Umbilical cord (tissue), 2 donors: ENCODE measurements around the gene KSR2. TPM values are rescaled to one million over a fixed set of nuclear protein-coding genes. Genes with fewer than 3 reads are reported as not detected.

Source experiments
- DNase-seq: peaks from one replicate; pipeline ENCODE4 v3.0.0-alpha.2; 2015; ENCODE audit warnings: low spot score
- total RNA-seq: library from RNA; depleted of rRNA; stranded (reverse); fragments of >200 nt; gene quantifications from one replicate; pipeline ENCODE4 v1.2.3, GENCODE V29; 2014; ENCODE audit warnings: low replicate concordance; ENCODE audit not compliant: insufficient read depth

KSR2 gene
- total RNA-seq, 1 donor from 2014 or later, result 0.72 TPM

DNA sequence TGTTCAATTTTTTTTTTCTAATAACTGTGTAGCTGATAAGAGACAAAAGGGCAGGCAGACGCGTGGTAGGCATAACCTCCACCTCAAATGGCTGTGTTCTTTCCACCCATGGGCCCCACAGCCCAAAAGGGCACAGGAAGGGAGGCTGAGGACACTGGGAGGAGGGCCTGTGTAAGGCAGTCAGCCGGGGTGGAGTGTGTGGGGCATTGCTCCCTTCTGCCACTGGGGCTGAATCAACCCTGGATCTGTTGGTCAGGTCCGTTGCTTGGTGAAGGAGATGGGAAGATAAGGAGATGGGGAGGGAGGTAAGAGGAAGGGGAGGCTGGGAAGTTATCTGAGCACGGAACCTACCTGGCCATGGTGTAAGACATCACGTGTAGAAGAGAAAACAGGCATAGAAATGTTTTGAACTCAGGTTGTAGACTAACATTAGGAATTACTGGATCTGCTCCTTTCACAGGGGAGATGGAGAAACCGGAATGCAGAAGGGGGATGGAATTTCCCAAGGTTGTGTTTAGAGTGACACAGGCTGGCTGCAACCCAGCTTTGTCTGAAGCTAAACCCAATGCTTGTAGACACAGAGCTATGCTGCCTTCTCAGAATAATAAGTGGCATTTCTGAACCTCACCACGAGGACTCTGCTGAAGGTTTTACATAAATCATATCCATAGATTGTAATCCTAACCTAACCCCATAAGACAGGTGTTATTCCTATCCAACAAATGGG, 468.9 kb downstream of the KSR2 start:
- no peak for DNase-seq

DNA sequence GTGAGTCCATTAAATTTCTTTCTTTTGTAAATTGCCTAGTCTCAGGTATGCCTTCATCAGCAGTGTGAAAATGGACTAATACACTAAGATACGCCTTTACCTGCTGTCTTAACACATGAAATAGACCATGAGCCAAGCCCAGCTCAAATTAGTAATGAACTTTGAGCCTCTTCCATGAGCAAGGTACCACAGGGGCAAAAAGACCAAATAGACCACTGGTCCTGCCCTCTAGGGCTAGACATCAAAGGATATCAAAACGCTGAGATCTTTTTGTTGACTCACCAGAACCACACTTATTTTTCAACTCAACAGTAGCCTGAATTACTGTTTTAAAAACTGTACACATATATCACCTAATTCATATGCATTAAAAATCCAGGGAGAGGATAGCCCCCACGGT, 469.9 kb downstream of the KSR2 start:
- no peak for DNase-seq

DNA sequence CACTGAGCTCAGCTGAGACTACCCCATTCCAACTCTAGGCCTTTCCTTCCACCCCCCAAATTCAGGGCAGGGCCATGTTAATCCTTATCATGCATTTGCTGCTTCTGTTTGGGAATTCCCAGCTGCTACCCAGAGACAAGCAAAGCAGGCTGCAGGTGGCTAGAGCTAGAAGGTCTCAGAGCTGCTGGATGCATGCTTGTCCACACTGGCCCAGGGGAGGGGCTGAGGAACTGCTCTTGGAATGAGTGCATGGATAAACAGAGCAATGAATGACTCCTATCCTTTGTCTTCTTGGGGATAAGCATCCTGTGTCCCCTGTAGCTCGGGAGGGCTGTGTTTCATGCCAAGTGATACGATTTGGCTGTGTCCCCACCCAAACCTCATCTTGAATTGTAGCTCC, 470.5 kb downstream of the KSR2 start:
- no peak for DNase-seq

DNA sequence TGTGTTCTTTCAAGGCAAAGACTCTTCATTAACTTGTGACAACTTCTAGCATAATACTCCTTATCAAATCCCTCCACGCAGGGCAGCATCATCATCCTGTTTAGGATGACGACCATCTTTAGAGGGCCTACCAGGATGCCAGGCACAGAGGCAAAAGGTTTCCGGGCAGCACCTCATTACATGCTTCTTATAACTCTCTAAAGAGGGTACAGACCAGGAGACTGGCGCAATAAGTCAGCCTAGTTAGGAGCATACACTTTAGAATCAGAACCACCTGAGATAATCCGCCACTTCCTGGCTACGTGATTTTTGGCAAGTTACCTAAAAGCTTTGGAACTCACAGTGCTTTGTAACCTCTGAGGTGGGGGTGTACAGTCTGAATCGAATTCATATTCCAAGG, 471.4 kb downstream of the KSR2 start:
- DNase-seq, result no peak

DNA sequence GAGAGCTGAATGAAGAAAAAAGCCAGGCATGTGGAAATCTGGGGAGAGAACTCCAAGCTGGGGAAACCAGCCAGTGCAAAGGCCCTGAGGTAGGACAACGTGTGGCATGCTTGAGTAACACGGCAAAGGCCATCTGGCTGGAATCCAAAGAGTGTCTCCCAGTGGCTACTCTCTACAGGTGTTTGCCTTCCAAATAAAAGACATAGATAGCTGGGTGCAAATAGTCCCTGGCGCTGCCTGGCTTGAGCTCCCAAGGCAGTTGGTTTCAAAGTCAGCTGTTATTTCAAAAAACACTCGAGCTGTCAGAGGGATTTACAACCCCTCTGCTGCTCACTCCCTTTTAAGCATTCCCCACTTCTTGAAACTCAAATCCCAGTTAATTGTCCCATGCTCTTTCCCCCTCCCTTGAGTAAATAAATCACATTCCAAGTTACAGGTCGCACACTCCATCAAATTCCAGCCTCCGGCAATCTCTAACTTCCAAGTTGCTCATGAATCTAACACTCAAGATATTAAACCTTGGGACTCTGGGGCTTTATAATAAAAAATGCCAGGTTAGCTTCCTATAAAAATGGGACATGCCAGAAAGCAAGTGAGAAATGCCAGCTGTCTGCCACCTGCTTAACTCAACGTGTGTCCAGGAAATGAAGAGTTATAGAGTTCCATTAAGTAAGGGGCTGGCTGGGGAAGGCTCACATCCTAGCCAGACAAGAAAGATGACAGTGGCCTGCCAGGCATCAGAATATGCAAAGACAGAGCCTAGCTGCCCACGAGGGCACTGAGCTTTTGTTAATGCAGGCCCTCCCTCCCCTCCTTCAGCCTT, 473.7 kb downstream of the KSR2 start:
- no peak for DNase-seq

DNA sequence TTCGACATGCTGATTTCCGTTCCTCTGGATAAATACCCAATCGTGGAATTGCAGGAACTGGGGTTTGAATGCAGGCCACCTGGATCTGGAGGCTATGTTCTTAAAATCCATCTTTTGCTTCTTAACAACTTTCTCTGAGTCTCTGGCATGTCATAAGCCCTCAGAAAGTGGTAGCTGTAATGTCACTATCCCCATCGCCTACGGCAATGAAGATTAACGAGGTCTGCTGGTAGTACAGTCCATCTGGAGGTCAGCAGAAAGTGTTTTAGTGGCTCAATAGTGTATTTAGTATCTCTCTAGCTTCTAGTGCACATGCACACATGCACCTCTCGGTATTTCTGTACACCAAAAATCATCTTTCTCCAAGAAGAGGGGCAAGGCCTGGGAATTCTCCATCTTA, 477.1 kb downstream of the KSR2 start:
- no peak for DNase-seq

DNA sequence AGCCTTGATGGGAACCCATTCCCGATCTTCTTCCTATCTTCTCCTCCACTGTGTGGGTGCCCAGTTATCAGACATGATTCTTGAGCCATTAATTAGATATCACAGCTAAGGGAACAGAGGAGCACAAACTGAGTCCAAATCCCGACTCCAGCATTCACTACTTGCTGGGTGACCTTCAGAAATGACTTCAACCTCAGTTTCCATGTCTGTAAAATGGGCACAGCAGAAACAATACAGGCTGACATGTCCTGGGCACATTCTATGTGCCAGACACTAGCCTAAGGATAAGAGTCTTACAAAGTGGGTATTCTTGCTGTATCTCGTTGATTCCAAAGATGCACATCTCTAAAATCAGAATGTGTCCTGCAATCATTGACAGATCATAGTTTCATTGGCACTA, 478.7 kb downstream of the KSR2 start:
- DNase-seq, result no peak

DNA sequence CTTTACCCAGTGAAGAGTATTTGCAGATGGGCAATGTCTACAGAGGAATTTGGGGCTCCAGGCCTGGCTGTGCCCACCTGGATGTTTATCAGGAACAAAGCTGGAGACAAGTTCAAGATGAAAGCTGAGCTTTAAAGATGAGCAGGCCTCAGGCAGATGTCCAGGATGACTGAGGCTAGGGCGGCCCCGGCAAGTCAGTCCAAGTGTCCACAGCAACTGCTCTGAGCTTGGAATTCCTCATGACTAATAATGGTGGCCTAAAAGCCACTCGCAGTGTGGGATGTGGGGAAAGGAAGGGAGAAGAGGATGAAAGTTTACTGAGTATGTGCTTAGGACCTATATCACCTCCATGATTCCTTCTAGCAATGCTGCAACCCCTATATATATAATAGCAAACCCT, 479.1 kb downstream of the KSR2 start:
- DNase-seq, result no peak

DNA sequence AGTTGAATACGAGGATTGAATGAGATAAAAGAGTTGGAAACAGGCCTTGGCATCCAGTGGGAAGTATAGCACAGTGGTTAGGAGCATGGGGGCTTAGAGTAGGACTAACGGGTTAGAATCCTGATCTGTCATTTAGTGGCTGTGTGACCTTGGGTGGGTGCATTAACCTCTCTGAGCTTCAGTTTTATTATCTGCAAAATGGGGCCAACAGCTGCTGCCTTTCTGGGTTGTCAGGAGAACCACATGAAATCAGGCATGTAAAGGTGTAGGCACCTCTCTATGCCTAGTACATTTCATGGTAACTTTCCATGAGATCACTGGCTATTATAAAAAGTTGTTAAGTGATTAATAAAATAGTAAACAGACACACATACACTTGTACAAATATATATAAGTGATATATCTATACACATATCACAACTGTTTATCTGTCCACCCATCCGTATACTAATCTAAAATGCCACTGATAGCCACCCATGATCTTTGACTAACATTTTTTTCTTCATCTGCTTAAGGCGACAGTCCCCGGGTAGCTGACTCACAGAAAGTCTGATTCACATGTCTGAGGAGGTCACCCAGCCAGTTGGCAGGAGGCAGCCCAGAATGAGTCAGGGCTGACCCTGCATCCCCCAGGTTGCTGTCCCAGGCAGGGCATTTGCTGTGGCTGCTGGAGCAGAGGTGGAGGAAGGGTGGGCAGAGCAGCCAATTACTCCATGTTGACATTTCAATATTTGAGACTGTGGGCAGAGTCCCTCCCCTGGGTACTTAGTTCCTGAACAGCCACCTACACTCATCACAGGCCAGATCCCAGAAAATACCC, 481.7 kb downstream of the KSR2 start:
- no peak for DNase-seq

DNA sequence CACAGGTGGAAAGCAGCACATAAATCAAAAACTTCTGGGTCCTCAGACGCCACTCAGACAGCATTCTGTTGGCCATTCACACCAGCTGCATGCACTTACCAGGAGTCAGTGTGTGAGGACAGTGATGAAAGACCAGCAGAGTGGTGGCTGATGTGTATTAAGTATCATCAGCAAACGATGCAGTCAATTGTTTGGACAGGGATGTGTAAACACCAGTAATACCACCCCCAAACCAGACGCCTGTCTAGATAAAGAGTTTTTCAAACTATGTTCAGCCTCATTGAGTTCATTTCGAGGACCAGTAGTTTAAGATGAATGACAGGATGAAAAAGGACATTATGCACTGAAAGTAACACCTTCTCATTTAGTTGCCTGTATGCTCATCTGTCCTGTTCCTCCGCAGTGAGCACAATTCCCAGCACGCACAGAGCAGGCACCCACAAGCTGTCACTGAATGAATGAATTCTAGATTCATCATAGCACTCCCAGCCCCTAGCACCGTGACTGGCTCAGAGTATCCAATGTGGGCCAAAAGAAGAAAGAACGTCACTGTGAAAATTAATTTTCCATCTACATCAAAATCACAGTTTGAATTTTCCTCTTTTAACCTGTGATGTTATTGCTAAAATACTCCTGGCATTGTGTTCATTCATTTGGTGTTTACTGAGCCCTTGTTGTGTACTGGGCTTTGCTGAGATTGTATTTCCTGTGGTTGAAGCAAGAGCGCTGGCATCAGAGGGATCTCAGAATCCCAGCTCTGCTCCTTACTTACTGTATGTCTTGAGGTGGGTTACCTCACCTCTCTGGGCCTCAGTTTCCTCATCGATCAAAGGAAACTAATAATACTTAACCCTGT, 482.6 kb downstream of the KSR2 start:
- DNase-seq, result no peak

DNA sequence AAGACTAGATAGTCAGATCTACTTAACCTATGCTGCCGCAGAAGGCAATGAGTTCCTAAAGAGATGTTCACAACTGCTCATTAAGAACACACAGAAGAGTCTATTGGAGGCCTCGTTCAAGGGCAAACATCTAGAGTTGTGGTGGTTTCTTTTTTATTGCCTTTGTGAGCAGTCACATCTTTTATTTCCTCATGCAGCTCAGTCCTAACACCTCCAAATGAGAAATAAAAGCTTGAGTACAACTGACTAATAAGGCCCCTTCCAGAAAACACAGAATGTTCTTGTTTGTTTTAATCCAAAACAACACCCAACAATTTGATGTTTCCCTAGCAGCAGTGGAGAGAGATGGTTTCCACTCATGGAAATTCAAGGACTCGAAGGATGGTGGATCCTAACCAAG, 483.9 kb downstream of the KSR2 start:
- DNase-seq, result no peak

DNA sequence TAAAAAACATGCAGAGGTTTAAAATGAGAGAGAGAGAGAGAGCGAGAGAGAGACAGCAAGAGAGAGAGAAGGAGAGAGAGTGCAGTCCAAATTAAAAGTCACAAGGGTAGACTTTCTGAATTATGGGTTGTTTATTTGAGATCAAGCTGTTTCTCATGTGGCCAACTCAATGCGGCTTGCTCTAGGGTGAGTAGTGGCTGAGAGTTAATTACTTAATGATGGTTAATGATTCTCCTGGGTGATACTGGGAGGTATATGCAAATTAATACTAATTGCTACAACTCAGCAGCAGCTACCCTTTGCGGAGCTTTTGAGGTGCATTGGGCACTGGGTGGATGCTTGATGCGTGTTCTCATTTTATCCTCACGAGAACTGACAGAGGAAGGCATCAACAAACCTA, 485.3 kb downstream of the KSR2 start:
- DNase-seq, result no peak

DNA sequence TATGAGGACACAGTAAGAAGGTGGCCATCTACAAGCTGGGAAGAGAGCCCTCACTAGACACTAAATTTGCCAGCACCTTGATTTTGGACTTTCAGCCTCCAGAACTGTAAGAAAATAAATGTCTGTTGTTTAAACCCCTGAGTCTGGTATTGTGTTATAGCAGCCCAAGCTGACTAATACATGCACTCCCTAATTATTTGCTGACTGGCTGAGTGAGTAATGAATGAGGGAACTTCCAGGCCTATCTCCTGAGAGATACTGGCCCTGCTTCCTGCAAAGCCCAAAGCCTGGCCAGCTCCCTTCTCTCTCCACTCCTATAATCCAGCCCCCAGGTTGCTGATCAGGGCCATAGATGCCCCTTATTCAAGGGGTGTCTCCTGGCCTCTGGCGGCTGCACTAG, 487.3 kb downstream of the KSR2 start:
- no peak for DNase-seq

DNA sequence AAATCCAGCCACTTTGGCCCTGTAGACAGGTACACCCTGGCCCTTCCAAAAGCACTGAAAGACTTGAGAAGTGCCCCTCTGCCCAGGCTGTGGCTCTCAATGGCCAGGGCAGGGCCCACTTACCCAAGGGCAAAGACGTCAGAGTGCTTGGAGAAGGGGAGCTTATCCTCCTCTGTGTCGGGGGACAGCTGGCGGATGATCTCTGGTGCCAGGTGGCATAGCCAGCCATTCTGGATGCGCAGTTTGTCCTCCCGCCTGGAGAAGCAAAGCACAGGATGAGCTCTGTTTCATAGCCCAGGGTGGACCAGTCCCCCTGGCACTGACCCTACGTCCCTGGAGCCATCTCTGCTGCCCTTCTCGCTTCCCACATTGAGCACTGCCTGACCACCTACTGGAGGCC, 492.4 kb downstream of the KSR2 start:
- no peak for DNase-seq

DNA sequence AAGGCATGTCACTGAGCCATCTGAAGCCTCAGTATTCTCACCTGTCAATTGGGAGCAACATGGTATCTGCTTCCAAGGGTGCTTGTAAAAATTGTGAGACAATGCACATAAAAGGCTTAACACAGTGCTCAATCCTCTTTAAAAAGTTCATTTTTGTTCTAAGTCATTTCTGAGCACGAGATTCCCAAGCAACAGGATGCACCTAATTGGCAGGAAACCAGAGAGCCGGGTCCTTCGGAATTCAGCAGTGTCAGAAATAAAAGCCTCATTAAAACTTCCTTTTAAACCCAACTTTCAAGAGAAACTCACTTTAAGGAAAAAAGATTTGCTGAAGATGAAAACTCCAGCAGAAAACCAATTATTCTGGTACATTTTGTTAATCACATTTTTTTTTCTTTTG, 494.9 kb downstream of the KSR2 start:
- DNase-seq, result no peak

DNA sequence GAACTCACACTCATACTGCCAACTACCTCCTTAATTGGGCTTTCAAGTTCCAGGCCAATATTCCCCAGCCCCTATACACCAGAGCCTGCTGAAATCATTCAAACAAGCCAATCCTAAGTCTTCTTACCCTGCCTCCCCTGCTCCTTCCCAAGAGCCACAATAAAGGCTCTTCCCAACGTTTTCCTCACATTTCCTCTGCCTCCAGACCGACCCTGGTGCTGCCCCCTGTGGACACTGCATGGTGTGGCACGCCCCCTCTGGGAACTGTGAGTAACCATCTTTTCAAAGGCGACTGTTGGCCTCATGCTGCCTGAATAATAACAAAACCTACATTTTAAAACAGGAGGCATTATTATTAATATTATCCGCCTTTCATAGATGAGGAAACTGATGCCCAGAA, 495.8 kb downstream of the KSR2 start:
- no peak for DNase-seq

DNA sequence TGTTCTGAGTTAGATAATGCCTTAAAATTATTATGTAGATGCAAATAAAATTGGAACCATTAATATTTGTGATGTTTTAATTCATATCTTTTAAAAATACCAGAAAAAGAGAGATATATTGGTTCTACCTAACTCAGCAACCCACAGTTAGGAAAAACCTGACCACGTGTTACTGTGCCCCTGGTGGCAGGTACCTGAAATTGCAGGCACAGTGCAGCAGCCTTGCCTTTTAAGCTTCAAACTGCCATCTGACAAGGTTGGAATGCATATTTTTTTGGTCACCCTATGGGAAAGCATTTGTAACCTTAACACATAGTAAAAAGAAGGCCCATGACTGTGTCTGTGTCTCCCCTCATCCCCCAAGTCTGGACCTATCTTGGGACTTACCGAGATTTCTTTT, 498.0 kb downstream of the KSR2 start:
- DNase-seq, result no peak

DNA sequence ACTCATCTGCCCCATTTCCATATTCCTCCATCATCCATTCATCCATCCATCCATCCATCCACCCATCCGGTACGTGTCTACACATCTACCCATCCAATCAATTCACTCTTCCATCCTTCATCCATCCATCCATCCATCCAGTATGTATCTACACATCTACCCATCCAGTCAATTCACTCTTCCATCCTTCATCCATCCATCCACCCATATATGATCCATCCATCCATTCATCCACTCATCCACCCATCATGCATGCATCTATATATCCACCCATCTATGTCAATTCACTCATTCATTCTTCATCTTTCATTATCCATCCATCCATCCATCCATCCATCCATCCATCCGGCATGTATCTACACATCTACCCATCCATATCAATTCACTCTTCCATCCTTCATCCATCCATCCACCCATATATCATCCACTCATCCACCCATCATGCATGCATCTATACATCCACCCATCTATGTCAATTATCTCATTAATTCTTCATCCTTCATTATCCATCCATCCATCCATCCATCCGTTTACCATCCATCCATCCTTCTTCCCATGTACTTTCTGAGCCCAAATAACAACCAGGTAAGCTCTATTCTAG, 498.8 kb downstream of the KSR2 start:
- no peak for DNase-seq

DNA sequence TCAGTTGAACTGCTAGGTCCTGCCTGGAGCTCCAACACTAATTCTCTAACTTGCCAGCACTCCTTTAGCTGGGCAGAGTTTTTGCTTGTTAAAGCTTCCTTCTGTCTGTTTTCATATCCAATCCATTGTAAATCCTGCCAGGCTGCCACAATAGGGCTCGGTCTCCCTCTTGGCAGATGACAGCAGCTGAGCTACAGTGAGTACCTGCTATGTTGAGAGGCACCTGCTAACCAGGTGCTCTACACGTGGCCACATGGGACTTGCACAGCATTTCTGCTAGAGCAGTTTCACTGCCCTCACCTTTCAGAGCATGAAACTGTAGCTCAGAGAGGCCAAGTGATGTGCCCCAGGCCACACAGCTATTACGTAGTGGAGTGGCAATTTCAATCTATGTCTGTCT, 500.8 kb downstream of the KSR2 start:
- DNase-seq, result no peak

DNA sequence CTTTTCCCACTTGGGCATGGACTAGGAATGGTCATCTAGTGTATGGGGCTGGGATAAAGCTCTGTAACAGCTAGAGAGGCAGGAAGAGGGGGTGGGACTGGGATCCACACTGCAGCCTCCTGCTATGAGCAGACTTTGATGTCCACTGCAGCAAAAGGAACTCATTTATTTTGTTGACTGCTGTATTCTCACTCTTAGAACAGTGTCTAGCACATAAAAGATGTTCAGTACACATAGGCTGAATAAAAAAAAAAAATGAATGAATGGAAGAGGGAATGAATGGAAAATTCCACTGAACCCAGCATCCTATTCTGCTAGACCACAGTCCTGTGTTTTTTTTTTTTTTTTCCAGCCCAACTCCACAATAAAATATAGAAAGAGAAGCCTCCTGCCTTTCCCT, 501.2 kb downstream of the KSR2 start:
- DNase-seq, result no peak
